ENCODE data around the gene CEP85. TPM values are rescaled to one million over a fixed set of nuclear protein-coding genes. Genes with fewer than 3 reads are reported as not detected.

The CEP85 gene
- polyA plus RNA-seq, 3 donors = 8.2 to 32.5 (median 10.9) TPM

- H3K9ac ChIP-seq (ENCODE audit: insufficient read depth, low read length, poor library complexity, severe bottlenecking) = peak overlapping the region; percentile 74
- intact Hi-C loops (cut with micrococcal nuclease) = loop anchor here in 1 of 2 donors (1.0 to 10.0 kb wide), 2 partner anchors 9 to 201 kb away; partner anchors contain the start of gene PDIK1L
- H3K9me3 Mint-ChIP-seq = no peaks in the 10 kb centered on the region
These were observed 82.2 kb downstream of the CEP85 start for GRCh38 chr1:26315874-26316850.

More at GRCh38 chr1:26315874-26316850, 82.2 kb downstream of the CEP85 start:
- peaks cover 89 to 92% of the 10 kb centered on the region in 2 donors for H3K4me1 ChIP-seq (ENCODE audit: control insufficient read depth in 1 of 2, insufficient read depth in 2 of 2, low read length in 2 of 2)
- peaks cover 63% of the 10 kb centered on the region for H3K79me2 ChIP-seq (ENCODE audit: insufficient read depth, low read length)
- Mint-ChIP-seq H3K27me3 (ENCODE audit: low read depth in 3 of 3) (peaks cover 0 to 1% (median 0%) of the 10 kb centered on the region in 3 donors), H3K36me3 (peaks cover 14 to 16% of the 10 kb centered on the region in 2 donors), H3K4me3 (peak overlapping the region; percentile 91), H3K4me1 (peaks cover 88% of the 10 kb centered on the region), H3K27ac (peak overlapping the region; percentile 86 to 99 (median 97))
- peak overlapping the region in 1 of 3 experiments; percentile 83 for H3K4me3 ChIP-seq (replicated peaks in 1 of 3; ENCODE audit: low read depth in 2 of 3, low read length in 3 of 3)
- no peaks in the 10 kb centered on the region for H3K27me3 ChIP-seq (ENCODE audit: control insufficient read depth in 2 of 2, insufficient read depth in 2 of 2, low read length in 2 of 2)
- WGBS (ENCODE audit: insufficient coverage) = no CpG with 5 or more reads among the region's 8 CpGs
- H3K27ac ChIP-seq (ENCODE audit: low read depth in 1 of 2, low read length in 2 of 2) = peak overlapping the region; percentile 88 to 92
- H2AFZ ChIP-seq (ENCODE audit: insufficient read depth, low read depth, low read length, poor library complexity, severe bottlenecking) = no peak overlapping the region
- TF ChIP-seq CTCF (IDR thresholded peaks at IDR 0.05) = no peak
- peaks cover 9 to 11% of the 10 kb centered on the region in 2 donors for H3K36me3 ChIP-seq (replicated peaks in 1 of 2; ENCODE audit: control insufficient read depth in 1 of 2, insufficient read depth in 2 of 2, low read length in 2 of 2)
- no peaks in the 10 kb centered on the region for H4K20me1 ChIP-seq (ENCODE audit: insufficient read depth, low read length)
- no peak for DNase-seq
- H3K9me3 ChIP-seq (replicated peaks in 1 of 2; ENCODE audit: control insufficient read depth in 1 of 2, insufficient read depth in 1 of 2, low read length in 2 of 2) = no peaks in the 10 kb centered on the region
- H3K4me2 ChIP-seq (replicated peaks; ENCODE audit: extremely low read depth, low read length, poor library complexity, severe bottlenecking) = peak overlapping the region; percentile 82

Measured in CD14-positive monocyte (primary cell).